HepG2 (cell line): ENCODE data around the gene STARD10. TPM values are rescaled to one million over a fixed set of nuclear protein-coding genes. Genes with fewer than 3 reads are reported as not detected.

Experiments
- ATAC-seq: fragments of 200-7000 bp; cut with Tn5 transposase; 3 replicates; pipeline ENCODE4 v1.9.1; 2020; ENCODE audit warnings: mild to moderate bottlenecking, moderate library complexity
- BruUV-seq: library from RNA; stranded (reverse); fragments of 400-500 nt; replicated peaks from 2 replicates; lab custom pipeline; 2021; lab: Mats Ljungman, UMichigan
- CTCF ChIA-PET: fragments of 300-600 bp; formaldehyde crosslinking; extraction: SDS; loops from one replicate; lab custom pipeline; 2021; ENCODE audit warnings: low total read pairs, inconsistent platforms, low intra/inter-chr PET ratio; lab: Yijun Ruan, JAX
- POLR2A ChIA-PET: fragments of 350-600 bp; sonication (Branson Sonifier 250); formaldehyde crosslinking; loops from one replicate; lab custom pipeline; 2020; ENCODE audit warnings: antibody characterized with exemption, inconsistent platforms; lab: Yijun Ruan, JAX
- DNase-seq: peaks from one replicate; pipeline ENCODE4 v3.0.0-alpha.2; 2015; ENCODE audit warnings: low spot score
- FAIRE-seq: peaks from 3 replicates; lab custom pipeline; 2011; peaks lifted over from hg19 to GRCh38; lab: Jason Lieb, UNC
- H2AFZ ChIP-seq: one replicate; pipeline ENCODE4 v1.6.1; 2011; ENCODE audit warnings: low read length, inconsistent platforms
- H3K27ac ChIP-seq: fragments of 300-600 bp; 3 replicates; pipeline ENCODE4 v1.8.0; 2011; ENCODE audit warnings: mixed run types, mild to moderate bottlenecking, mixed read lengths, low read length, inconsistent platforms; ENCODE audit not compliant: insufficient read depth; ENCODE audit errors: extremely low read length
- H3K27me3 ChIP-seq, 2 experiments: fragments of 200-600 bp in 1 of 2; 2 replicates in 1 of 2; 3 replicates in 1 of 2; pipeline versions ENCODE4 v1.6.0 to v1.8.0; 2011; ENCODE audit warnings: low read length in 2 of 2, mild to moderate bottlenecking in 2 of 2, moderate library complexity in 2 of 2, inconsistent platforms in 1 of 2; ENCODE audit not compliant: insufficient read depth in 2 of 2, control insufficient read depth in 1 of 2
- H3K36me3 ChIP-seq, 2 experiments: fragments of 200-600 bp in 1 of 2; replicated peaks in 1 of 2; 2 replicates in 1 of 2; 3 replicates in 1 of 2; pipeline versions ENCODE4 v1.5.1 to v1.8.0; 2011; ENCODE audit warnings: low read length in 2 of 2, inconsistent platforms in 1 of 2; ENCODE audit not compliant: insufficient read depth in 2 of 2, control insufficient read depth in 1 of 2
- H3K4me1 ChIP-seq: 2 replicates; pipeline ENCODE4 v1.5.1; 2012; ENCODE audit warnings: low read length, inconsistent platforms; ENCODE audit not compliant: insufficient read depth
- H3K4me2 ChIP-seq: 2 replicates; pipeline ENCODE4 v1.6.0; 2011; ENCODE audit warnings: low read depth, low read length, inconsistent platforms
- H3K4me3 ChIP-seq, 3 experiments: fragments of 200-600 bp in 1 of 3; sonication (generic), shearing (Covaris generic) in 1 of 3; replicated peaks in 1 of 3; 2 replicates each; pipeline ENCODE4 v1.5.1; 2011 to 2016; ENCODE audit warnings: low read length in 3 of 3, inconsistent platforms in 2 of 3, low read depth in 2 of 3, mild to moderate bottlenecking in 2 of 3, control low read depth in 1 of 3, mixed read lengths in 1 of 3; ENCODE audit not compliant: insufficient read depth in 1 of 3
- H3K79me2 ChIP-seq: one replicate; pipeline ENCODE4 v1.6.1; 2011; ENCODE audit warnings: low read length, inconsistent platforms; ENCODE audit not compliant: insufficient read depth
- H3K9ac ChIP-seq: 2 replicates; pipeline ENCODE4 v1.6.0; 2011; ENCODE audit warnings: mild to moderate bottlenecking, low read depth, low read length, inconsistent platforms; ENCODE audit not compliant: insufficient read depth
- H3K9me3 ChIP-seq: 2 replicates; pipeline ENCODE4 v1.5.1; 2012; ENCODE audit warnings: mild to moderate bottlenecking, low read length
- H4K20me1 ChIP-seq: 2 replicates; pipeline ENCODE4 v1.6.0; 2011; ENCODE audit warnings: inconsistent platforms, mild to moderate bottlenecking, low read length, moderate library complexity; ENCODE audit not compliant: insufficient read depth
- AHDC1 ChIP-seq: sonication (generic); formaldehyde crosslinking; IDR thresholded peaks from 2 replicates; pipeline ENCODE4 v1.5.1; 2020; ENCODE audit warnings: mild to moderate bottlenecking, missing genetic modification reagents, borderline replicate concordance
- ARID3A ChIP-seq: IDR thresholded peaks from 2 replicates; pipeline ENCODE4 v1.6.1; 2012; ENCODE audit warnings: low read depth, low read length, improper control_type of control experiment
- CEBPG ChIP-seq: IDR thresholded peaks from 2 replicates; pipeline ENCODE4 v1.6.1; 2016
- FOXA1 ChIP-seq, 2 experiments: fragments of 450-650 bp in 1 of 2; sonication (generic) in 1 of 2; formaldehyde crosslinking in 1 of 2; IDR thresholded peaks; 2 replicates each; pipeline versions ENCODE4 v1.4.0 to v1.6.1; 2016 to 2020; ENCODE audit warnings: missing genetic modification reagents in 1 of 2
- KDM3A ChIP-seq: IDR thresholded peaks from 2 replicates; pipeline ENCODE4 v1.6.1; 2018; ENCODE audit warnings: low read depth, missing compliant biosample characterization
- LCORL ChIP-seq, 2 experiments: fragments of 450-650 bp in 1 of 2; sonication (generic) in 1 of 2; formaldehyde crosslinking in 1 of 2; IDR thresholded peaks; 2 replicates each; pipeline versions ENCODE4 v1.5.0 to v1.6.1; 2017 to 2020; ENCODE audit warnings: antibody characterized with exemption in 1 of 2, missing genetic modification reagents in 1 of 2
- MED8 ChIP-seq: sonication (generic); formaldehyde crosslinking; IDR thresholded peaks from 2 replicates; pipeline ENCODE4 v1.8.1; 2023; ENCODE audit warnings: mild to moderate bottlenecking, missing genetic modification reagents; ENCODE audit not compliant: insufficient replicate concordance
- NFE2L2 ChIP-seq: fragments of 150-350 bp; IDR thresholded peaks from 2 replicates; pipeline ENCODE4 v1.6.1; 2014; ENCODE audit warnings: low read length
- NRL ChIP-seq: sonication (generic); formaldehyde crosslinking; IDR thresholded peaks from 2 replicates; pipeline ENCODE4 v1.5.0; 2020; ENCODE audit warnings: missing genetic modification reagents, mild to moderate bottlenecking, moderate library complexity, borderline replicate concordance
- RARA ChIP-seq: IDR thresholded peaks from 2 replicates; pipeline ENCODE4 v1.6.1; 2016; ENCODE audit warnings: missing genetic modification reagents, missing compliant biosample characterization
- RELA ChIP-seq: sonication (generic); formaldehyde crosslinking; IDR thresholded peaks from 2 replicates; pipeline ENCODE4 v1.4.0; 2020; ENCODE audit warnings: missing genetic modification reagents
- SAP130 ChIP-seq: IDR thresholded peaks from 2 replicates; pipeline ENCODE4 v1.6.1; 2016; ENCODE audit warnings: low read depth
- SMARCC2 ChIP-seq: fragments of 450-650 bp; IDR thresholded peaks from 2 replicates; pipeline ENCODE4 v1.6.1; 2017; ENCODE audit warnings: antibody characterized with exemption, mild to moderate bottlenecking
- SOX5 ChIP-seq: IDR thresholded peaks from 2 replicates; pipeline ENCODE4 v1.6.1; 2016; ENCODE audit warnings: borderline replicate concordance
- SRY ChIP-seq: sonication (generic); formaldehyde crosslinking; IDR thresholded peaks from 2 replicates; pipeline ENCODE4 v1.8.0; 2022; ENCODE audit warnings: mild to moderate bottlenecking, missing genetic modification reagents
- TBX3 ChIP-seq: fragments of 450-650 bp; IDR thresholded peaks from 2 replicates; pipeline ENCODE4 v1.6.1; 2017; ENCODE audit warnings: antibody characterized with exemption, mild to moderate bottlenecking, inconsistent platforms, borderline replicate concordance
- ZFP37 ChIP-seq: sonication (generic); formaldehyde crosslinking; IDR thresholded peaks from 2 replicates; pipeline ENCODE4 v1.4.0; 2020; ENCODE audit warnings: missing genetic modification reagents, borderline replicate concordance
- ZNF17 ChIP-seq: sonication (generic); formaldehyde crosslinking; IDR thresholded peaks from 2 replicates; pipeline ENCODE4 v1.5.0; 2020; ENCODE audit warnings: mild to moderate bottlenecking, missing genetic modification reagents
- WGBS: methylation state at CpG from one replicate; pipeline ENCODE4 v1.1.6; 2017; ENCODE audit warnings: low lambda C conversion rate; 5-methylcytosine and 5-hydroxymethylcytosine counted together
- in situ Hi-C: cut with HindIII; loops from 2 replicates; pipeline ENCODE4 v1.10.0; 2017; ENCODE audit warnings: low pct_unique_long_range_greater_than_20kb; ENCODE audit not compliant: extremely low pct_ligation_motif_present
- intact Hi-C: fragments of 100-400 bp; cut with micrococcal nuclease; formaldehyde crosslinking; loops from one replicate; pipeline ENCODE4 v1.10.0; 2022; ENCODE audit not compliant: unreplicated experiment
- polyA plus RNA-seq, 8 experiments: library from polyadenylated mRNA; depleted of rRNA in 3 of 8; stranded (reverse) in 7 of 8; unstranded in 1 of 8; fragments of >200 nt; fragmentation: Illumina TruSeq in 4 of 8; extraction: Trizol in 4 of 8; gene quantifications; 2 replicates each; pipeline versions ENCODE4 v1.2.1 to v1.2.3, GENCODE V29; 2011 to 2016; ENCODE audit warnings: low read depth in 4 of 8, missing spikeins in 1 of 8, mixed read lengths in 1 of 8; ENCODE audit not compliant: insufficient read depth in 1 of 8
- total RNA-seq, 5 experiments: library from RNA; depleted of rRNA; stranded (reverse); fragments of >200 nt; fragmentation: Illumina TruSeq; extraction: Trizol; gene quantifications; 2 replicates each; pipeline ENCODE4 v1.2.3, GENCODE V29; 2016; ENCODE audit warnings: low read depth in 1 of 5

Gene STARD10
- total and polyA plus RNA-seq, 2 of the 13 experiments (the other 11 are each of a cell fraction or from before 2014, with no cell fraction given): 260 to 341 TPM

- FAIRE-seq (peak; percentile 61), DNase-seq (peak; percentile 72), ATAC-seq (peak; percentile 79)
- 2% methylated on average over 5 of the region's 5 CpGs for WGBS
- Histone ChIP-seq H3K4me2 (0 out of 2 replicates have a peak overlapping the region, but pooled peaks have one; percentile 8), H4K20me1 (no peaks in the 10 kb centered on the region), H3K4me3 (no peak overlapping the region), H3K79me2 (peaks cover 4% of the 10 kb centered on the region), H2AFZ (no peak overlapping the region), H3K9me3 (no peaks in the 10 kb centered on the region), H3K36me3 (no peaks in the 10 kb centered on the region; a peak in 1 of 5 replicates), H3K9ac (no peak overlapping the region), H3K27ac (peak overlapping the region; percentile 54), H3K27me3 (no peaks in the 10 kb centered on the region), H3K4me1 (peaks cover 27% of the 10 kb centered on the region)
- no TSS peak for BruUV-seq
- POLR2A ChIA-PET: interaction anchor here (0.8 to 1.8 kb wide), 3 partner anchors 12 to 25 kb away, joined by 4 to 13 read pairs (median 7); partner anchors contain the start of gene STARD10
- in situ Hi-C loops: no loop called here
- CTCF ChIA-PET: no interaction called here
- intact Hi-C loops: no loop called here
- TF ChIP-seq NFE2L2 (peak; percentile 74), SAP130 (peak; percentile 40; the same call in 1 of the 2 replicates), ZNF17 (CRISPR knock-in tag) (no peak), RELA (no peak), CEBPG (CRISPR knock-in tag) (peak; percentile 63), NRL (CRISPR knock-in tag) (no peak), ARID3A (peak; percentile 74; the same call in 1 of the 2 replicates), SMARCC2 (no peak), TBX3 (peak; percentile 71; the same call in 1 of the 2 replicates), FOXA1 (IDR thresholded peaks at IDR 0.05) (peak; percentile 61), FOXA1 (CRISPR knock-in tag; IDR thresholded peaks at IDR 0.05) (peak; percentile 59), LCORL (IDR thresholded peaks at IDR 0.05) (no peak), LCORL (CRISPR knock-in tag; IDR thresholded peaks at IDR 0.05) (no peak), MED8 (CRISPR knock-in tag) (no peak), SOX5 (0 out of 2 replicates have a peak, but pooled peaks have one; percentile 38), AHDC1 (CRISPR knock-in tag) (no peak), ZFP37 (CRISPR knock-in tag) (no peak), RARA (peak; percentile 13; the same call in 1 of the 2 replicates), SRY (CRISPR knock-in tag) (no peak), KDM3A (CRISPR knock-in tag) (0 out of 2 replicates have a peak, but pooled peaks have one; percentile 29)
Observed at GRCh38 chr11:72807021-72807693, 13.3 kb upstream of the STARD10 start.
